Spinal cord (tissue), 10 donors: Measurements from ENCODE around the gene NAALADL2. TPM values are rescaled to one million over a fixed set of nuclear protein-coding genes. Genes with fewer than 3 reads are reported as not detected.

Experiments
- DNase-seq, 6 donors: peaks; one replicate each; pipeline versions ENCODE4 v3.0.0 to v3.0.0-alpha.2; 2013 to 2015; ENCODE audit warnings: low spot score in 6 of 6, low read depth in 4 of 6
- H3K27ac ChIP-seq: one replicate; pipeline ENCODE4 v1.5.1; 2013; ENCODE audit warnings: low read depth, low read length, control low read depth
- H3K27me3 ChIP-seq: one replicate; pipeline ENCODE4 v1.6.1; 2013; ENCODE audit warnings: low read length; ENCODE audit not compliant: control insufficient read depth, insufficient read depth
- H3K36me3 ChIP-seq: one replicate; pipeline ENCODE4 v1.6.1; 2013; ENCODE audit warnings: low read length; ENCODE audit not compliant: control insufficient read depth, insufficient read depth
- H3K4me1 ChIP-seq: one replicate; pipeline ENCODE4 v1.6.1; 2013; ENCODE audit warnings: low read length; ENCODE audit not compliant: control insufficient read depth, insufficient read depth
- H3K4me3 ChIP-seq: one replicate; pipeline ENCODE4 v1.5.1; 2013; ENCODE audit warnings: low read depth, low read length, control low read depth
- H3K9me3 ChIP-seq: one replicate; pipeline ENCODE4 v1.6.1; 2013; ENCODE audit warnings: low read length; ENCODE audit not compliant: control insufficient read depth, insufficient read depth
- WGBS: methylation state at CpG from one replicate; pipeline ENCODE4 v1.1.5; 2013; ENCODE audit warnings: missing lambda C conversion rate; ENCODE audit not compliant: insufficient coverage; 5-methylcytosine and 5-hydroxymethylcytosine counted together
- polyA plus RNA-seq, 2 donors: library from polyadenylated mRNA; unstranded; fragments of 120-200 nt; gene quantifications; one replicate each; pipeline ENCODE4 v1.2.1, GENCODE V29; 2013; ENCODE audit not compliant: insufficient read length in 2 of 2
- total RNA-seq, 2 donors: library from RNA; depleted of rRNA in 1 of 2; stranded (reverse); fragments of 120-200 nt in 1 of 2; fragments of >200 nt in 1 of 2; gene quantifications; one replicate each; pipeline versions ENCODE4 v1.2.3 to v1.2.4, GENCODE V29; 2013 to 2014
- donor health status: healthy.

Gene NAALADL2
- total and polyA plus RNA-seq, 4 donors: 2.9 to 24.4 (median 11.1) TPM

DNA sequence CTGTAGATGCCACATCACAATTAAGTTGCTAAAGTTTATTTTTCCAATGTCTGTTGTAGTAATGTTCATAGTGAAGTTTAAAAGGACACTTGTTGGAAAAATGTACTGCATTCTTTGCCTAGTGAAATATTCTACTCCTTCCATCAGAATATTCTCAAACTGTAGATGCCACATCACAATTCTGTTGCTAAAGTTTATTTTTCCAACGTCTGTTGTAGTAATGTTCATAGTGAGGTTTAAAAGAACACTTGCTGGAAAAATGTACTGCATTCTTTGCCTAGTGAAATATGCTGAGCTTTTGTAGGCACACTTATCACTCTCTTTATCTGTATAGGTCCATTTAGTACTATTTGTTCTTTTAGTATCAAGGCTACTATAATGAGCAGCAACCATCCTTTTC lies 836.1 kb downstream of the NAALADL2 start:
- no CpG with 5 or more reads among the region's 1 CpG for WGBS

DNA sequence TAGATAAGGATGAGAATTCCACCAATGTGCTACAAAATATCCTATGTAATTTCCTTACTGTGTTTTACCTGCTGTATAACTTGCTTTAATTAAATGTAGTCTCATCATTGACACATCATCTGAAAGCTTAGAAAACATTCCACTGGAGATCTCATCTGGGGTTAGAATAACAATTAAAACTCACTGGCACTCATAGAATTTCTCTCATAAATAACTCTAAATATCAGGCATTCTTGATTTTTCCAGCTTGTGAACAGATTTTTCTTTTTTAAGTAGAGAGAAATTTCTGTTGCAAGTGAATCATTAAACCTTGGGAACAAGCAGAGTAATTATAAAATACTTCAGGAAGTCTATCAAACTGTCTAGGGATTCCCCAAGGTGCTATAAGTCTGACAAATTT lies 843.8 kb downstream of the NAALADL2 start:
- no peak for DNase-seq
- no peaks in the 10 kb centered on the region for H3K36me3 ChIP-seq
- H3K27me3 ChIP-seq: no peaks in the 10 kb centered on the region
- no peaks in the 10 kb centered on the region for H3K4me1 ChIP-seq
- H3K4me3 ChIP-seq: no peak overlapping the region
- H3K27ac ChIP-seq: no peak overlapping the region
- no peaks in the 10 kb centered on the region for H3K9me3 ChIP-seq

More for the DNA sequence above, 836.1 kb downstream of the NAALADL2 start:
- H3K27me3 ChIP-seq: no peaks in the 10 kb centered on the region
- DNase-seq: no peak
- no peaks in the 10 kb centered on the region for H3K9me3 ChIP-seq
- no peaks in the 10 kb centered on the region for H3K36me3 ChIP-seq
- no peak overlapping the region for H3K4me3 ChIP-seq
- no peaks in the 10 kb centered on the region for H3K4me1 ChIP-seq
- H3K27ac ChIP-seq: no peak overlapping the region

DNA sequence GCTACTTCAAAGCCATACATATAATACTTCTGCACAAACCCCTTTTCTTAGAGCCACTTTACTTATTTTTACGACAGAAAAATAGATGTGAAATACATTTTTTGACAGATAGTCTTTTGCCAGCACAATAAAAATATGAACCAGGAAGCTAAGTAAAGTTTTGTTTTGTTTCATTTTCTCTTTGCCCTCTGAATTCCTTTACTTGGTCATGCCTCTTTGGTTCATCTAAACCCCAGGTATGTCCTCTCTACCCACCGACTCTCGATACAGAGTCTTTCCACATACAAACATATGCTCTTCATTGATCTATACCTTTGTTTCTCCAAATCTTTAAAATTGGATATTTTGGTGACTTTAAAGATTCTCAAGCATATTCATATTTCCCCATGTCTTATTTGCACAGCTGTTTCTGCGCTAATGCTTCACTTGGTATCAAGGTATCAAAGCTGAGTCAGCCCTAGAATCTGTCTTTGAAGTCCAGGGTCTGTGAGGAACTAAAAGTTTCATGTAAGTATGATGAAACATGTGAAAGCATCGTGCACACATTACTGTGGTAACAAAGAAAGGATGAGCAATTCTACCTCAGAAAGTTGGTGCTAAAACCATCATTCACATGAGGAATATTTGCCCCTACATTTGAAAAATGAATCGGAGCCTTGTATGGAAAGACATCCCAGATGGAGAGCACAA lies 845.4 kb downstream of the NAALADL2 start:
- no peaks in the 10 kb centered on the region for H3K9me3 ChIP-seq
- H3K27ac ChIP-seq: no peak overlapping the region
- no peaks in the 10 kb centered on the region for H3K36me3 ChIP-seq
- no peaks in the 10 kb centered on the region for H3K27me3 ChIP-seq
- 100% methylated on average over 2 of the region's 6 CpGs for WGBS
- DNase-seq: no peak
- no peaks in the 10 kb centered on the region for H3K4me1 ChIP-seq
- H3K4me3 ChIP-seq: no peak overlapping the region

DNA sequence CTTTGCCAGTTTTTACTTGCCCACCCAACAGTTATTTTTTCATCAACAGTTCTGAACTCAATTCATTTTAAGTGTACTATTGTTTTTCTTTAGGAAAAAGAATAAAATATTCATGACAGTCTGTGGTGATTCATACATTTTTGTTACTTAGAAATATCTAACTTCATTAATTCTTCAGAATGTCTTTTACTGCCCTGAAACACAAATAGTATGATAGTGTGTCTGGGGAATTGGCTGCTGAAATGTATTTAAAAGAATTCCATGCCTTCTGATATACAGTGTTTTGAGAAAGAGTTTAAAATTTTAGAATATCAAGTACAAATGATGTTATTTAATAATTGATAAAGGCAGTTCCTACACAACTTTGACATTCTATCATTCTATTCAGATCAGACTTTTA lies 854.1 kb downstream of the NAALADL2 start:
- DNase-seq: no peak
- H3K27me3 ChIP-seq: no peaks in the 10 kb centered on the region
- H3K4me3 ChIP-seq: no peak overlapping the region
- no peaks in the 10 kb centered on the region for H3K4me1 ChIP-seq
- no peak overlapping the region for H3K27ac ChIP-seq
- no peaks in the 10 kb centered on the region for H3K9me3 ChIP-seq
- H3K36me3 ChIP-seq: no peaks in the 10 kb centered on the region

DNA sequence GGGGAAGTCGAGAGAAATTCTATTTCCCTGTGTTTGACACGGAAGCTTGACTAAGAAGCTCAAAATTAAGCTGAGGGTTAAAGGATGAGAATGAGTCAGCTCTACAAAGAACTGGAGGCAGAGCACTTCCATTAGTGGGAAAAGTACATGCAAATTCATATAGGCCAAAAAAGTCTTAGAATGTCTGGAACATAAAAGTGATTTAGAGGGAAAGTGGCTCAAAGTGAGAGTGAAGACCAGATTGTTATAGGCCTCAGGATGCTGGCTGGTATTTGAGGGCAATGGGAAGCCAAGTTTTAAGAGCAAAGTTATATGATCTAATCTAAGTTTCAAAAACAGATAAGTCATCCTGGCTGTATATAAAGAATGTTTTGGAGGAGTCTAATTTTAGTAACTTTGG lies 857.3 kb downstream of the NAALADL2 start:
- Histone ChIP-seq H3K36me3 (no peaks in the 10 kb centered on the region), H3K27ac (no peak overlapping the region), H3K4me3 (no peak overlapping the region), H3K27me3 (no peaks in the 10 kb centered on the region), H3K9me3 (no peaks in the 10 kb centered on the region), H3K4me1 (no peaks in the 10 kb centered on the region)
- DNase-seq: no peak
- 97% methylated on average over 2 of the region's 2 CpGs for whole genome bisulfite sequencing

DNA sequence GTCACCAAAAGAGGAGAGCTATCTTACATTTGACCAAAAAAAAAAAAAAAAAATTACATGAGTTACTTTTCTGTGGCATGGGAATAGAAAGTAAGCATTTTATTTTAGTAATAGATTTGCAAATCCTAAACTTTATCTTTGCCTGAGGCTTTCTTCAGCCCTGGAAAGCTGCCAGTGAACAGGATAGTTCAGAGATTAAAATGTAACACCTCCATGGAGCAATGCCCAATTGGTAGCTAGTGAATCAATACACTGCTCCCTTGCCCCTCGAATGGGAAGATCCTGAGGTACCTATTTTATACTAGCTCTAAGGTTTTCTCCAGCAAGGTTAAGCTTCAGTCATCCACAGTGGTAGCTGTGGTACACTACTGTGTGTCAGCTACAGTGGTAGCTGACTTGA lies 867.1 kb downstream of the NAALADL2 start:
- H3K27me3 ChIP-seq: no peaks in the 10 kb centered on the region
- H3K4me1 ChIP-seq: no peaks in the 10 kb centered on the region
- no CpG with 5 or more reads among the region's 1 CpG for WGBS
- no peak overlapping the region for H3K4me3 ChIP-seq
- no peaks in the 10 kb centered on the region for H3K36me3 ChIP-seq
- DNase-seq: no peak
- H3K27ac ChIP-seq: no peak overlapping the region
- H3K9me3 ChIP-seq: no peaks in the 10 kb centered on the region

DNA sequence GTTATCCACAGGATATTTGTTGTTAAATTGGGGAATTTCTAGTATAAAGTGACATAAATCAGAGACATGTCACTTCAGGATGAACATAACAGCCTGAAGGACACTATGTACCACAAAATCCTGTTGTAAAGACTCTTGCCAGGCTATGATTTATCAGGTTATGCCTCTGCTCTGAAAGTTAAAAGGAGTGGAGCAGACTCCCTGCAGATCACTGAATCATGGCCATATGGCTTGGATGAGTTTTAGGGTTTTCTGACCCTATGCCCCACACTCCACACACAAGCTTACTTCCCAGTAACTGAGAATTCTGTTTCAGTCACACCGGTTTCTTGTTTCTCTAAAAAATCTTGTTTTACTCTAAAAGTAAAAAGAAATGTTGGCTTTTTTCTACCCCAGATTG lies 869.4 kb downstream of the NAALADL2 start:
- Histone ChIP-seq H3K27ac (no peak overlapping the region), H3K4me3 (no peak overlapping the region), H3K36me3 (no peaks in the 10 kb centered on the region), H3K4me1 (no peaks in the 10 kb centered on the region), H3K27me3 (no peaks in the 10 kb centered on the region), H3K9me3 (no peaks in the 10 kb centered on the region)
- no peak for DNase-seq
- no CpG with 5 or more reads among the region's 1 CpG for WGBS

DNA sequence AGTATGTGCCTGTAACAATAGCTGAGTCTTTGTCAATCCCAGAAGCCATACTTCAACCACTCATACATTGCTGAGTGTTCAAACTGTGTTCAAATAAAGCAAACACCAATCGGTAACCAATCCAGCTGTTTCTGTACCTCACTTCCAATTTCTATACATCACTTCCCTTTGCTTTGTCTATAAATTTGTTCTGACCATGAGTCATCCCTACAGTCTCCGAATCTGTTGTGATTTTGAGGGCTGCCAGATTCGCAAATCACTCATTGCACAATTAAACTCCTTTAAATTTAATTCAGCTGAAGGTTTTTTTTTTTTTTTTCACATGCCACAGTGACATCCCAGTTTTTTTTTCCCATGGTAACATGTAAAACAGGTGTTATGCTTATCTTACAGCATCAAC lies 870.3 kb downstream of the NAALADL2 start:
- Histone ChIP-seq H3K36me3 (no peaks in the 10 kb centered on the region), H3K4me1 (no peaks in the 10 kb centered on the region), H3K27ac (no peak overlapping the region), H3K27me3 (no peaks in the 10 kb centered on the region), H3K9me3 (no peaks in the 10 kb centered on the region), H3K4me3 (no peak overlapping the region)
- no peak for DNase-seq
- 83% methylated on average over 1 of the region's 3 CpGs for WGBS

DNA sequence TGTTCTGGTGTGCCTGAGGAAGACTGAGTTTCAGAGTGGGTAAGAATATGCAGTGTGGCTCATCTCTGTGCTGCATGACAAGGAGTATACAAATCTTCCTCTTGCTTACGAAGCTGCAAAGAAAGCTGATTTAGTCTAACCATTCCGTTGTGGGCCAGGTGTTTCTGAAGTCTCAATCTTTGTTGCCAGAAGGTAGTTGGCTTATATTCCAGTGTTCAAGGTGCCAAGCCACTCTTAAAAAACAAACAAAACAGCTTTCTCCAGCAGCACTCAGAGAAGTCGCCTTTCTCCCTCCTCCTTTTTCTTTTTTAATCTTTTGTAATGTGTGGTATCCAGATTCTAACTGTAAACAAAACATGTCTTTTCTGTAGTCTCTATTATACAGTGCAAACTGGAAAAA lies 872.4 kb downstream of the NAALADL2 start:
- Histone ChIP-seq H3K9me3 (no peaks in the 10 kb centered on the region), H3K27ac (no peak overlapping the region), H3K4me1 (no peaks in the 10 kb centered on the region), H3K36me3 (no peaks in the 10 kb centered on the region), H3K27me3 (no peaks in the 10 kb centered on the region), H3K4me3 (no peak overlapping the region)
- peak in 2 of 6 donors; percentile 6 to 7 for DNase-seq
- no CpG with 5 or more reads among the region's 3 CpGs for WGBS

DNA sequence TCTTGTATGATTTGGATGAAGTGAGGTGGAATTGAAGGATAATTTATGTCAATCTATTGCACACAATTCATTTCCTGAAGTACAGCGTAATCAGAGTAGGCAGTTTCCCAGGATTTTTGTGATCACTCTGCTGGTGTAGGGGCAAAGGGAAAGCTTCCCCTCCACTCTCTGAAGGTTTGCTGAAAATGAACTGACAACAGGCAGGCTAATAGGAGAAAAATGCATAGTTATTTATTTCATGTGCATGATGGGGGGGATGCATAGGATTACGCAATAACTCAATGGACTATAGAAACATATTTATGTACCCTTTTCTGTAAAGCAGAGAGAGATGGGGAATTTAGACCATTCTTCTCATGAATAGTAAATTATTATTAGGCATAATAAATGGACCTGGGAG lies 872.9 kb downstream of the NAALADL2 start:
- H3K4me1 ChIP-seq: no peaks in the 10 kb centered on the region
- no CpG with 5 or more reads among the region's 2 CpGs for WGBS
- H3K9me3 ChIP-seq: no peaks in the 10 kb centered on the region
- H3K27me3 ChIP-seq: no peaks in the 10 kb centered on the region
- DNase-seq: no peak
- H3K36me3 ChIP-seq: no peaks in the 10 kb centered on the region
- no peak overlapping the region for H3K27ac ChIP-seq
- H3K4me3 ChIP-seq: no peak overlapping the region
